ENCODE results near the gene MCM8. TPM values are rescaled to one million over a fixed set of nuclear protein-coding genes. Genes with fewer than 3 reads are reported as not detected.

The MCM8 gene
- polyA plus RNA-seq, 1 donor (not counting 4 experiments of a cell fraction or from before 2014, with no cell fraction given) = 7.0 TPM

DNA sequence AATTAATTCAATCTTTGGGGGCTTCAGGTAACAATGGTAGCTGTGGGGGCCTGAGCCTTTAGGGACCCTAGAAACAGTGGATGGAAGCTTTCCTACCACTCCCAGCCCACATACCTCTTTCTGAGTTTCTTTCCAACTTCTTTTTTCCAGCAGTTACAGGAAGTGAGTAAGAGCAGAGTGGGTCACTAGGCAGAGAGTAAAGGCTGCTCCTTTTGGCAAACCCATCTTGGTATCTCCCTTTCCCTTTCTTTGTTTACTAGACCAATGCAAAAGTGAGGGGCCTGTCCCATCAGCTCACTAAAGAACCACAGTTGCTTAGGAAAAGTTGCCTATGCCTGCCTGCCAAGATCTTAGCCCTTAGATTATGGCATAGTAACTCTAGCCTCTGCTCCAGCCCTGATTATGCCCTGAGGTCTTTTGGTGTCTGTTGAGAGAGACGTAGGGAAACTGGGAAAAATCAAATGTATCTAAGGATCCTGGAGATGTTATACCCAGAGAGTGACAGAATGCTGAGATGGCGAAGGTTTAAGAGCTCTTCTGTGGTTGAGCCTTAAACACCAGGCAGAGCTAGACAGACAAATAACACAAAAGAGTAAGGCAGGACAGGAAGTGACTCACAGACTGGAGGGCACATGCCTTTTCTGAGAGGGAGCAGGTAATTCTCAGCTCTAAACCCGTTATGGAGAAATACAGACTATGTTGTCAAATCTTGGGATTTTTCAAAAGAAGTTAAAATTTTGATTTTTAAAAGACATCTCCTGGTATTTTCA, 31.4 kb upstream of the MCM8 start:
- Histone ChIP-seq H3K9ac (ENCODE audit: control insufficient read depth, extremely low read depth, insufficient read depth, low read length) (peak overlapping the region; percentile 46), H3K36me3 (ENCODE audit: control insufficient read depth in 2 of 2, extremely low read depth in 1 of 2, insufficient read depth in 2 of 2, low read length in 2 of 2) (no peaks in the 10 kb centered on the region), H3K4me3 (ENCODE audit: control insufficient read depth in 2 of 3, extremely low read depth in 1 of 3, insufficient read depth in 2 of 3, low read depth in 1 of 3, low read length in 3 of 3) (peak overlapping the region in 2 of 3 experiments; percentile 9 to 18), H3K79me2 (ENCODE audit: control insufficient read depth, insufficient read depth, low read length) (no peaks in the 10 kb centered on the region), H3K4me2 (ENCODE audit: control insufficient read depth, extremely low read depth, insufficient read depth, low read depth, low read length) (peak overlapping the region; percentile 69), H3K27ac (ENCODE audit: control insufficient read depth, insufficient read depth, low read length) (peak overlapping the region; percentile 81), H3K9me1 (ENCODE audit: control insufficient read depth, extremely low read depth, insufficient read depth, low read length) (no peaks in the 10 kb centered on the region), H4K20me1 (ENCODE audit: control insufficient read depth, extremely low read depth, insufficient read depth, low read length) (no peaks in the 10 kb centered on the region), H3K9me3 (ENCODE audit: control insufficient read depth, low read depth, low read length) (no peaks in the 10 kb centered on the region), H3K27me3 (ENCODE audit: control insufficient read depth, extremely low read depth, insufficient read depth, low read length) (no peaks in the 10 kb centered on the region), H3K4me1 (ENCODE audit: control insufficient read depth, extremely low read depth, insufficient read depth, low read length) (peaks cover 24% of the 10 kb centered on the region), H2AFZ (ENCODE audit: control insufficient read depth, low read length) (no peak overlapping the region)
- dilution Hi-C loops (cut with MboI; ENCODE audit: extremely low pct_ligation_motif_present, low sequenced_read_pairs) = no loop called here
- peak; percentile 62 for DNase-seq (ENCODE audit: low read depth, low spot score)
- FAIRE-seq = peak; percentile 99
- TF ChIP-seq EZH2 (IDR thresholded peaks at IDR 0.05; ENCODE audit: low read length) = no peak
- TF ChIP-seq CTCF (optimal IDR thresholded peaks at IDR 0.05 in 1 of 3, IDR thresholded peaks at IDR 0.05 in 1 of 3, conservative IDR thresholded peaks at IDR 0.05 in 1 of 3; ENCODE audit: extremely low read depth in 1 of 3, insufficient read depth in 2 of 3, low read length in 3 of 3) = no peak

DNA sequence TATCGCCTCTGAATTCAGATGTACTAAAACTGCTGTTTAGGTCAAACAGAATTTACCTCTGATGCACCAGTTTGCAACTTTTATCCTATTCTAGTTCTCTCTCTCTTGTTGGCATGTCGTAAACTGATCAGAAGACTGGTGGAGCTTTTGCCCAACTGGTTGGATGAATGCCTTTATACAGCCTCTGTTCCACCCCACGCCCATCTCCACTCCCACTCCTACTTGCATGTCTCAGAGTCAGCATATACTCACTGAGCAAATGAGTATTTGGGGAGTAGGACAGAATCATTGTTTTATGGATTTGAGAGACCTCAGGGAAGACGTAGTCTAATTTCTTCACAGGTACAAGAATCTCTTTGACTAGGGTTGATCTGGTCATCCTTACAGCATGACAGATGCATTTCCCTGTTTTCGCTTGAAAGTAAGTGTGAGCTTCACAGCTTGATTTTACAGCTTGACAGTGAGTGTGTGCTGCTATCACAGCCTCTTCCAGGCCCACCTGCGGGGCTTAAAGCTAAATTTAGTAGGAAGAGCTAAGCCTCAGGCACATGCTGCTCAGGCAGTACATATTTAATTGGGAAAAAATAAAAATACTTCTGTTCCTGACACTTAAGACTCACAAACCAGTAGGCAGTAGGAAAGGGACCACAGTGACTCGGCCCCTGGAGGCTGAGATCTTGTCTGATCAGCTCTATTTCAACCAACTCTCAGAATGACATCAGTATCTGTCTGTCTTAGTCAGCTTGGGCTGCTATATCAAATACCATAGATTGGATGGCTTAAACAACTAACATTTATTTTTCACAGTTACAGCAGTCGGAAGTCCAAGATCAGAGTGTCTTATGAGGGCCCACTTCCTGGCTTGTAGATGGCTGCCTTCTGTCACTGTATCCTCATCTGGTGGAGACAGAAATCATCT, 30.6 kb upstream of the MCM8 start:
- peak; percentile 35 for DNase-seq (ENCODE audit: low read depth, low spot score)
- no peaks in the 10 kb centered on the region for H3K9me3 ChIP-seq (ENCODE audit: control insufficient read depth, low read depth, low read length)
- H3K36me3 ChIP-seq (ENCODE audit: control insufficient read depth in 2 of 2, extremely low read depth in 1 of 2, insufficient read depth in 2 of 2, low read length in 2 of 2) = no peaks in the 10 kb centered on the region
- no peaks in the 10 kb centered on the region for H3K27me3 ChIP-seq (ENCODE audit: control insufficient read depth, extremely low read depth, insufficient read depth, low read length)
- H3K79me2 ChIP-seq (ENCODE audit: control insufficient read depth, insufficient read depth, low read length) = no peaks in the 10 kb centered on the region
- H3K27ac ChIP-seq (ENCODE audit: control insufficient read depth, insufficient read depth, low read length) = peak overlapping the region; percentile 81
- H3K4me1 ChIP-seq (ENCODE audit: control insufficient read depth, extremely low read depth, insufficient read depth, low read length) = peaks cover 24% of the 10 kb centered on the region
- H3K9me1 ChIP-seq (ENCODE audit: control insufficient read depth, extremely low read depth, insufficient read depth, low read length) = no peaks in the 10 kb centered on the region
- peak overlapping the region in 2 of 3 experiments; percentile 9 to 21 for H3K4me3 ChIP-seq (ENCODE audit: control insufficient read depth in 2 of 3, extremely low read depth in 1 of 3, insufficient read depth in 2 of 3, low read depth in 1 of 3, low read length in 3 of 3)
- peak overlapping the region; percentile 12 for H2AFZ ChIP-seq (ENCODE audit: control insufficient read depth, low read length)
- FAIRE-seq = no peak
- TF ChIP-seq CTCF (optimal IDR thresholded peaks at IDR 0.05 in 1 of 3, IDR thresholded peaks at IDR 0.05 in 1 of 3, conservative IDR thresholded peaks at IDR 0.05 in 1 of 3; ENCODE audit: extremely low read depth in 1 of 3, insufficient read depth in 2 of 3, low read length in 3 of 3) (no peak), EZH2 (IDR thresholded peaks at IDR 0.05; ENCODE audit: low read length) (no peak)
- dilution Hi-C loops (cut with MboI; ENCODE audit: extremely low pct_ligation_motif_present, low sequenced_read_pairs) = no loop called here
- H3K9ac ChIP-seq (ENCODE audit: control insufficient read depth, extremely low read depth, insufficient read depth, low read length) = no peak overlapping the region
- no peaks in the 10 kb centered on the region for H4K20me1 ChIP-seq (ENCODE audit: control insufficient read depth, extremely low read depth, insufficient read depth, low read length)
- peak overlapping the region; percentile 69 for H3K4me2 ChIP-seq (ENCODE audit: control insufficient read depth, extremely low read depth, insufficient read depth, low read depth, low read length)
